GM21825 (cell line): Measurements from ENCODE around the gene CENPE.

Experiments
- ATAC-seq: cut with Tn5 transposase; IDR thresholded peaks from one replicate; pipeline ENCODE4 v1.9.1; 2021; ENCODE audit warnings: mild to moderate bottlenecking, moderate library complexity; ENCODE audit not compliant: unreplicated experiment

CENPE gene

GRCh38 chr4:103079621-103080020 lies 118.5 kb downstream of the CENPE start:
- ATAC-seq, result no peak

GRCh38 chr4:103076747-103077347 lies 121.3 kb downstream of the CENPE start, which contains the start of gene SLC9B2:
Gene SLC9B2 (minus strand): TSS chr4:103076761. CDS start chr4:103067550, 9,211 bp downstream.
- ATAC-seq, result peak; percentile 45

GRCh38 chr4:103075894-103076746 lies 122.0 kb downstream of the CENPE start:
- peak; percentile 52 for ATAC-seq

GRCh38 chr4:103075435-103075893 lies 122.7 kb downstream of the CENPE start:
- ATAC-seq, result no peak

GRCh38 chr4:103074744-103075434 lies 123.3 kb downstream of the CENPE start:
- ATAC-seq, result peak; percentile 45

DNA sequence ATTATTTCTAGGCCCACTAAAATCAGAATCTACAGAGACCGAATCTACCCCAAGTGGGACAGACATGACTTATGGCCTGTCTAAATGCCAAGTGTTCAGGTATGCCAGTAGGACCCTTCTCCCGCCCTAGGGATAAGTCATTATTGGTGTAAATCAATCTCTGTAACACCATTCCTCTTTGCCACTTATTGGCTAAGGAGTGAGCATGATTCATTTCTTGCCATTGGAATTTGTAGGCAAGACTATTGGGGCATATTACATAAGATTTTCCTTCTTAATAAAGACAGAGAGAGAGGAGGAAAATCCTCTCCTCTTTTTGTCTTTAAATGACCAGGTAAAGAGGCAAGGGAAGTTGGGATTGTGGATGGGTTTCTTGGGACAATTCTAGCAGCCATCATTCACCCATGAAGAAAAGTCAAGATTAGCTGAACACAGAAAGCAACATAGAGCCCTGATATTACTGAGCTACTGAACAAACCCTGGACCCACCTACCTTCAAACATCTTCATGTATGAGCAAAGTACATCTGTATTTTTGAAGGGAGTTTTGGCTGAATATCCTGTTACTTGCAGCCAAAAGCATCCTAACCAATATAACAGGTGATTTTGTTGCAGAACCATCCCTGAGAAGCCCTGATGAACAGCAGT lies 124.2 kb downstream of the CENPE start:
- ATAC-seq, result no peak

DNA sequence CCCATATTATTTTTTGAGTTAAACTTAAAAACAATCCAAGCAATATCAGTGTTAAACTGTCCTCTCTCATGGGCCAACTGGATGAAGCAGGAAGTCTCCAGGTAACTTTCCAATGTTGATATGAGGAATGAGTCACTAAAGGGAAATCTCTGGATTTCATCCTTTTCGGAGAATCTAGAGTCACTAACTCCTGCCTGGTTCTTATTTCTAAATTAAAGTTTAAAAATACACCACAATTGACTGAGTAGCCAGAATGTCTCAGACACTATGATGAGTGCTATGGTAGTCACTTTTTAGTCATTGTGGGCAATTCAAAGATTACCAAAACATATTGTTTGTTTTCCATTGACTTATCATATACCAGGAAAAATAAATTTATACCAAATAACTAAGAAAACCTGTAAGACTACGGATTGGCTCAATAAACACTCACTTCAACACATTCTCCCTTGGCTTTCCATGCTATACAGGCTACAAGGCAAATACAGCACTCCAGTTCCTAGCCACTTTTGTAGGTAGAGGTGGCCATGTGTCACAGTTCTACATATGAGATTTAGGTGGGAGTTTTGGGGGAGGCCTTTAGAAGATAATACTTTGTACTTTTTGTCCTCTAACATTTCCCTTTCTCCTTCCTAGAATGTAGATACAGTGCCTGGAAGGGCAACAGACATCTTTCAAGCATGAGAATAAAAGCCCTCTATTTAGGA lies 130.1 kb downstream of the CENPE start:
- ATAC-seq, result no peak

- no peak for ATAC-seq
Observed at GRCh38 chr4:103060453-103061148, 137.5 kb downstream of the CENPE start.
